Measurements from ENCODE around the gene WNK1. TPM values are rescaled to one million over a fixed set of nuclear protein-coding genes. Genes with fewer than 3 reads are reported as not detected.

The WNK1 gene
- total and polyA plus RNA-seq, 2 of the 8 experiments (the other 6 are each of a cell fraction or from before 2014, with no cell fraction given): 88.2 to 157 TPM

DNA sequence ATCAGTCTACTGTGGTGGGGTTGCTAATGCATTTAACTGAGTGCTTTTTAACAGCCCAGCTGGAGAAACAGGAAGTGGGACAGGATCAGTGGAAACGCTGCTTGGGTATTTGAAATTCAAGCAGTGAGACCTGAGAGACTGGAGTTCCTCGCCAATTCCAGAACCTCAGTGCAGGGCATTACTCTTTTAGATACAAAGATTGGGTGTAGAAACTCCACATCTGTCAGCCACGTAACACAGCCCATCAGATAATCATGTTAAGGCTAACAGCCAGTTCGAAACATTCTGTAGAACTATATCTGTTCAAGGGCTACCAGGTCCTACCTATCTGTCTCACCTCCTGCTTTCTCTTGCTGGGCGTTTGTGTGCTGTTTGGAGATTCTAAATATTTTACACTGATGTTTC is 151.6 kb downstream of the WNK1 start (continued):
- TF ChIP-seq, protein P1, sequence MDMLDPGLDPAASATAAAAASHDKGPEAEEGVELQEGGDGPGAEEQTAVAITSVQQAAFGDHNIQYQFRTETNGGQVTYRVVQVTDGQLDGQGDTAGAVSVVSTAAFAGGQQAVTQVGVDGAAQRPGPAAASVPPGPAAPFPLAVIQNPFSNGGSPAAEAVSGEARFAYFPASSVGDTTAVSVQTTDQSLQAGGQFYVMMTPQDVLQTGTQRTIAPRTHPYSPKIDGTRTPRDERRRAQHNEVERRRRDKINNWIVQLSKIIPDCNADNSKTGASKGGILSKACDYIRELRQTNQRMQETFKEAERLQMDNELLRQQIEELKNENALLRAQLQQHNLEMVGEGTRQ (IDR thresholded peaks at IDR 0.05; ENCODE audit: low read length): no peak
- TF ChIP-seq BACH1 (IDR thresholded peaks at IDR 0.05; ENCODE audit: low read length): no peak

All from H1 (cell line).